RWPE1 (cell line): ENCODE data around the gene MRTFB.

Source experiments
- CTCF ChIA-PET: fragments of 350-600 bp; sonication (Branson Sonifier 250); formaldehyde crosslinking; extraction: SDS; loops from one replicate; lab custom pipeline; 2021; lab: Yijun Ruan, JAX
- POLR2A ChIA-PET: fragments of 400-600 bp; formaldehyde crosslinking; extraction: SDS; loops from one replicate; lab custom pipeline; 2020; ENCODE audit warnings: antibody characterized with exemption; ENCODE audit not compliant: low non-redundant PET; lab: Yijun Ruan, JAX
- DNase-seq: peaks from one replicate; pipeline ENCODE4 v3.0.0; 2012; ENCODE audit warnings: low spot score
- H3K27ac ChIP-seq: fragments of 450-650 bp; 2 replicates; pipeline ENCODE4 v1.5.1; 2017
- TF ChIP-seq, protein P1 (sequence below): fragments of 450-650 bp; conservative IDR thresholded peaks from 2 replicates; pipeline ENCODE4 v1.5.1; 2017; ENCODE audit warnings: low read depth, mild to moderate bottlenecking

MRTFB gene

DNA sequence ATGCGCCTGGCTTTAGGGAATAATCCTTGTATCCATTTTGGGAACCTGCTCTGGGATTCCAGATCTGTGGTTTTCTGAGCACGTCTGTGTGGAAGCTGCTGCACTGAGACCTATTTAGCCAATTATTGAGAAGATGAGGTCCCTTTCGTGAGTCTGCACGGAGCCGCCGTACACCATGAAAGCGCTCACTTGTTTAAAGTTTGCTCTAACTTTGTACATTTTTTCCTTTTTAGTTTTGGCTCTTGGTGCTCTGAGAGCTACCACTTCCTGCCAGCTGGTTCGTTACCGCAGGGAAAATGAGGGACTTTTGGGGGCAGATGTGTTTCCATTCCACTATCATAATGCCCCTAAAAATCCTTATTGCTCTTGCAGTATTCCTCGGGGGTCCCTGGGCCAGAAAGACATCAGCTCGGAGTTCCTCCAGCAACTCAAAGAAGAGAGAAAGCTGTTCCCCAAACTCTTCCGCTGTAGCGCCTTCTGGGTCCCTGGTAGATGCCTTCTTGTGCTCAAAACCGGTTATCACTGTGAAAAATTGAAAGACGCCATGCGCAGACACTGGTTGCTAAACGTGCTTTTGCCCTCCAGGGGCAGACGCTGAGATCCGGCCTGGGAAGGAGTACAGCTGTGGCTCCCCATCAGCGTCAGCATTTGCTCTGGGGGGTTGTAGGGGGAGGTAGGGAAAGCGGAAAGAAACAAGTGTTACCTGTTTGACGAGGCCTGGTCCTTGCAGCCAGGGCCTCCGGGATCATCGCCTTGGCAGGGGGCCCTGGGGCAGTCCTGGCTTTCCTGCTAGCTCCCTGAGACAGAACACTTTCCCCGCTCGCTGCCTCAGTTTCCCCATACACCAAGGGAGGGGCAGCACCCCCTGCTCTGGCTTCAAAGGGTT lies 238.1 kb downstream of the MRTFB start:
- ChIA-PET POLR2A (no interaction called here), CTCF (interaction anchor here (0.5 to 2.7 kb wide), 4 partner anchors 9 to 298 kb away, joined by 3 to 10 read pairs (median 3); no protein-coding TSS in a partner anchor)
- peak overlapping the region; percentile 62 for H3K27ac ChIP-seq
- TF ChIP-seq, protein P1, sequence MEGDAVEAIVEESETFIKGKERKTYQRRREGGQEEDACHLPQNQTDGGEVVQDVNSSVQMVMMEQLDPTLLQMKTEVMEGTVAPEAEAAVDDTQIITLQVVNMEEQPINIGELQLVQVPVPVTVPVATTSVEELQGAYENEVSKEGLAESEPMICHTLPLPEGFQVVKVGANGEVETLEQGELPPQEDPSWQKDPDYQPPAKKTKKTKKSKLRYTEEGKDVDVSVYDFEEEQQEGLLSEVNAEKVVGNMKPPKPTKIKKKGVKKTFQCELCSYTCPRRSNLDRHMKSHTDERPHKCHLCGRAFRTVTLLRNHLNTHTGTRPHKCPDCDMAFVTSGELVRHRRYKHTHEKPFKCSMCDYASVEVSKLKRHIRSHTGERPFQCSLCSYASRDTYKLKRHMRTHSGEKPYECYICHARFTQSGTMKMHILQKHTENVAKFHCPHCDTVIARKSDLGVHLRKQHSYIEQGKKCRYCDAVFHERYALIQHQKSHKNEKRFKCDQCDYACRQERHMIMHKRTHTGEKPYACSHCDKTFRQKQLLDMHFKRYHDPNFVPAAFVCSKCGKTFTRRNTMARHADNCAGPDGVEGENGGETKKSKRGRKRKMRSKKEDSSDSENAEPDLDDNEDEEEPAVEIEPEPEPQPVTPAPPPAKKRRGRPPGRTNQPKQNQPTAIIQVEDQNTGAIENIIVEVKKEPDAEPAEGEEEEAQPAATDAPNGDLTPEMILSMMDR: no peak
- DNase-seq: peak; percentile 77

DNA sequence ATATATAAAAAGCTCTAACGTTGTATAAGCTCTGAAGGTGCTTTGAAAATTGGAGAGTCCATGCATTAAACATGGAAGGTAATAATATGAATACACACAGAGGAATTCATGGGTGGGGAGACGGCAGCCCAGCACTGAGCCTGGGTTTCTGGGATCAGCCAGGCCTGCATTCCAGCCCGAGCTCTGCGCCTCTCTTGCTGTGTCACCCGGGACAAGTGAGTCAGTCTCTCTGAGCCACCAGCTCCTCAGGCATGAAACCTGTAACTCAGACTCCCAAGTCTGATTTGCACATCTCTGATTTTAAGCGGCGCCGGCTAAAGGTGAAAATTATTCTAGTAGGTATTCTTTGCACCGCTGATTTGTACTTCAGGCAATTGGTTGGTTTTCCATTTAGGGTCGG lies 238.8 kb downstream of the MRTFB start:
- DNase-seq: peak; percentile 75
- ChIA-PET CTCF (interaction anchor here (0.5 to 2.7 kb wide), 3 partner anchors 9 to 254 kb away, joined by 3 to 10 read pairs (median 3); no protein-coding TSS in a partner anchor), POLR2A (no interaction called here)
- TF ChIP-seq, protein P1: no peak
- peak overlapping the region; percentile 62 for H3K27ac ChIP-seq

DNA sequence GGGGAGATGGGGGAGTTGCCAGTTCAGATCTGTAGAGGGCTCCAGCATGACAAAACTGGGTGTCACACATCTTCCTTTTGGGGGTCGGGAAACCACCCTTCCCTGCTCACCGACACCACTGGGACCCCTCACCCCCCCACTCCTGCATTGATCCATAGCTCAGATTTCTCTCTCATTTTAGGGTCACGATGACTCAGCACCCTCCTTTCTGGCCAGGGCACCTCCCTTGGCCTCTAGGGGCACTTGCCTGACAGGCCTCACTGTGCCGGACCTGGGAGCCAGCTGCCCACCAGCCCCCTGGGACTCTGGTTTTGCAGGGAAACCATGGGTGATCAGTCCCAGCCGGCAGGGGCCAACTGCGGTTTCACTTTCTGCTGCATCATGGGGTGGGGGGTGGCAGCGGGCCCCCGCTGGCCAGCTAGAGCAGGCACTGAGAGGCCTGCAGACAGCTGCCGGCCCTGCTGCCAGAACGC lies 239.4 kb downstream of the MRTFB start:
- H3K27ac ChIP-seq: peak overlapping the region; percentile 62
- POLR2A ChIA-PET: no interaction called here
- CTCF ChIA-PET: interaction anchor here (2.7 kb wide), 1 partner anchor 10 kb away, joined by 10 read pairs; no protein-coding TSS in a partner anchor
- DNase-seq: no peak
- TF ChIP-seq, protein P1: no peak

DNA sequence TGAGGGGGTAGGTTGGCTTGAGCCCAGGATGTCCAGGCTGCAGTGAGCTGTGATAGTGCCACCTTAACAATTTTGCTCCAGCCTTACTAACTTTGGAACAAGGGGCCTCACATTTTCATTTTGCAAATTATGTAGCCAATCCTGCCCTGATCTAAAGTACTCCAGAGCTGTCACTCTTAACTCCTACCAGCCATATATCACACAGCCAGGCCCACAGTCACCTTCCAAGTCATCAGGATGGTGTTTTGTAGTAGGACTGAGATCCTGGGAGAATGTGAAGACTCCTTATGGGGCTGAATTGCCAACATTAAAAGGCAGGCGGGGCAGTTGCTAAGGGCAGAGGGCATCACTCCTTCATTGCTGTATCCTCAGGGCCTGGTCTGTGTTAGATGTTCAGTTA lies 243.0 kb downstream of the MRTFB start:
- ChIA-PET POLR2A (no interaction called here), CTCF (no interaction called here)
- peak overlapping the region; percentile 21 for H3K27ac ChIP-seq
- TF ChIP-seq, protein P1: no peak
- DNase-seq: no peak

DNA sequence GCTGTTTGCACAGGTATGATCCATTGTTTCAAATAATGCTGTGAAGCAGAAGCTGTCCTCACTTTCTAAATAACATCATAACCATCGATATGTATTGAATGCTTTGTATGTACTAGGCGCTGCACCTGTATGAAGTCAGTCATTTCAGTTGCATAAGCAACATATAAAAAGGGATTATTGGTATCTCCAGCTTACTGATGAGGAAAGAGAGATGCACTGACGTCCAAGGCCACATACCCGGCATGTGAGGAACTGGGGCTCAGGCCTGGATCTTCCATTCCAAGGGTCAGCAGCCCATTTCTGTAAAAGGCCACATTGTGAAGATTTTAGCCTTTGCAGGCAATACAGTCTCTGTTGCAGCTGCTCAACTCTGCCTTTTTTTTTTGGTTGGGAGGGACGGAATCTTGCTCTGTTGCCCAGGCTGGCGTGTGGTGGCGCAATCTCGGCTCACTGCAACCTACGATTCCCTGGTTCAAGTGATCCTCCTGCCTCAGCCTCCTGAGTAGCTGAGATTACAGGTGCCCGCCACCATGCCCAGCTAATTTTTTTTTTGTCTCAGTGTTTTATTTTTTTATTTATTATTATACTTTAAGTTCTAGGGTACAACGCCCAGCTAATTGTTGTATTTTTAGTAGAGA lies 244.7 kb downstream of the MRTFB start:
- ChIA-PET POLR2A (no interaction called here), CTCF (interaction anchor here (0.5 kb wide), 1 partner anchor 234 kb away, joined by 3 read pairs; no protein-coding TSS in a partner anchor)
- H3K27ac ChIP-seq: no peak overlapping the region

More for the DNA sequence above, 244.7 kb downstream of the MRTFB start:
- no peak for DNase-seq
- TF ChIP-seq, protein P1: no peak
